COLO668 (cell line): ENCODE measurements around the gene SPRY1.

Experiments
- DNase-seq: peaks from one replicate; lab custom pipeline; 2025; ENCODE audit not compliant: unreplicated experiment; lab: John Stamatoyannopoulos, UW

Gene SPRY1

DNA sequence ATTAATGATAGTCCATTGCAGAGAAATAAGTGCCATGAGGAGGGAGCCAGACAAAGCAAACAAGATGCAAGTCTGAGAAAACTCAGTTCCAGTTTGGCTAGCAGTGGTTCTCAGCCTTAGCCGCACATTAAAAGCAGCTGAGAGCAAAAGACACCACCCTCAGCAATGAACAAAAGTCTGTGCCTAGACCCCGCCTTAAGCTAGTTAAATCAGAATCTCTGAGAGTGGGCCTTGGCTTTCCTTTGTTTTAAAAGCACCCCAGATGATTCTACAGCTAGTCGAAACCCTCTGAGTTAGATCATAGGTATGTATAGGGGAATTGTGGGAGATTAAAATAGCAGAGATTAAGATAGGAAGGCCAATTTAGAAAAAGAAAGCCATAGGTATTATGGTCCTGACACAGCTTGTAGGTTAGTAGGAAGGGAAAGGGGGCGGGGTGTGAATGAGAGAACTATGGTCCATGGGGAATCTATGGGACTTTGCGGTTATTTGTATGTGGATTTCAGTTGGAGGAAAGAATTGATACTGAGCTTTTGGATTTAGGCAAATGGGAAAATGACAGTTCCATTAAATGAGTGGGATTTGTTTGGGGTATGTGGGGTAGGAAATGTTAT is 12.0 kb downstream of the SPRY1 start:
- DNase-seq = no peak

DNA sequence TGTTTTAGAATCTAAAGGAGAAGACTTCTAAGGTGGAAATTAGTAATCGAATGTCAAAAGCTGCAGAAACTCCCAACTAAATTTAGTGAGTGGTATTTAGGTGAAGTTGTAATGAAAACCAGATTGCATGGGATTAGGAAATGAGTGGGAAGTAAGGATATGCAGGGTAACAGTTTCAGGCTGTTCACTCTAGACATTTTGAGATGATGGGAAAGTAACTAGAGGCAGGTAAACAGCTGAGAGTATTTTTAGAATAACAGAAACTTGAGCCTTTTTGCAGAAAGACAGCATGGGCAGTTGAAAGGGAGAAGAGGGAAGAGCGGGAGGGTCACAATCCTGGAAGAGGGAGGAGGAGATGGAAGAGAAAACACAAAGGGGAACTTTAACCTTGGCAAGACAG is 12.7 kb downstream of the SPRY1 start:
- DNase-seq = no peak

DNA sequence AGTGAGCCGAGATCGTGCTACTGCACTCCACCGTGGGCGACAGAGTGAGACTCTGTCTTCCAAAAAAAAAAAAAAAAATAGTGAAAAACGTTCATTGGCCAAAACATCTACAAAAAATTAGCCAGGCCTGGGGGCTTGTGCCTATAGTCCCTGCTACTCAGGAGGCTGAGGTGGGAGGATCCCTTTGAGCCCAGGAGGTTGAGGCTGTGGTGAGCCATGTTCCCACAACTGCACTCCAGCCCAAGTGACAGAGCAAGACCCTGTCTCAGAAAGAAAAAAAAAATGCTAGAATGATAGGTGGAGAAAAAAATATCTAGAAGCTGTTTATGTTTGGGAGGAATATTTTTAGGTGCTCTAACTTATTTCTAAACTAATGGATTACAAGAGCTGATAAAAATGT is 14.9 kb downstream of the SPRY1 start:
- DNase-seq = no peak

DNA sequence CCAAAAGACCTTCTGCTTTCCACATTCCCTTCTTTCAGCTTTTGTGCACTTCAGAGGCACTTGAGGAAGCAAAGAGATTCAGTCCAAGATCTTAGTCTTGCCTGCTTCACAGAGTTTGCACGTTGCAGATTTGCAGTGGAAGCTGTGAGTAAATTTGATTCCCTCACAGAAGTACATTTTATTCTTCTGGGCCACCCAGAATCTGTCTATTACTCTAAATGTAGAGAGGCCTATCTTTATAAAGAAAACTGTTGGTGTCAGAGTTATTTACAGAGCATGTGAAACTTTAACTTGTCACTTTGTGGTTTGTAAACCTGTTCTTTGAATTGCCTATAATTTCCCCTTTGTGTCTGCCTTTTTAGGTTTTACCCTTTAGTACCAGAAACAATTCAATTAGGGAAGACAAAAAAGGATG is 15.5 kb downstream of the SPRY1 start:
- no peak for DNase-seq

DNA sequence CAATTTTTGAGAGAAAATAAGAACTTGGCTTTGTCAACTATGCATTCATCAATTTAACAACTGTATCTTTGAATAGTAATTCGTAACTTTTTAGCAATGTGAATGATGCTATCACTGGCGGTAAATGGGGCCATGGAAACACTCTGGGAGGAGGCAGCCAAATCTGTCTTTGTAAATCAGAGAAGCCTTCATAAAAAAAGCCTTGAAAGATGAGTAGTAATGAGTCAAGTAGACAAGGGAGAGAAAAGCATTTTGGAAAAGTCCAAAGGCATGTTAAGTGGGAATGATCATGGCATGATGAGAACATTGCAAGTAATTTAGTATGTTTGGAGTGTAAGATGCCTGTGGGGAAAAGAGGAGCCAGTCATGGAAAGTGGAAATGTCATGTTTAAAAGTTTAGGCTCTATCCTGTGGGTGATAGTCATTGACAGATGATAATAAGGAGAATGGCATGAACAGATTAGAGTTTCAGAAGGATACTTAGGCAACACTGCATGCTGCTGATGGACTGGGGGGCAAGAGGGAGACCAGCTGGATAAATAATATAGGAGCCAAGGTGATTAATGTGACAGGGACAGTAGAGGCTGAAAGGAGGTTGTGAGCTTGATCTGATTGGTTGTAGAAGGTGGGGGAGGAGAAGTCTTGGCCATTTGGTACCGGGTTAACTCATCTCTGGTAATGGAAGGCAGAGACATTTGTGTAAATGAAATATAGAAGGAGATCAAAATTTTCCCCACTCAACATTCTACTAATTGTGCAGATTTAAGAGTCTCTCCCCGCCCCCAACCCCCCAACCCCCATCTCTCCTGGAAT is 16.3 kb downstream of the SPRY1 start:
- no peak for DNase-seq

DNA sequence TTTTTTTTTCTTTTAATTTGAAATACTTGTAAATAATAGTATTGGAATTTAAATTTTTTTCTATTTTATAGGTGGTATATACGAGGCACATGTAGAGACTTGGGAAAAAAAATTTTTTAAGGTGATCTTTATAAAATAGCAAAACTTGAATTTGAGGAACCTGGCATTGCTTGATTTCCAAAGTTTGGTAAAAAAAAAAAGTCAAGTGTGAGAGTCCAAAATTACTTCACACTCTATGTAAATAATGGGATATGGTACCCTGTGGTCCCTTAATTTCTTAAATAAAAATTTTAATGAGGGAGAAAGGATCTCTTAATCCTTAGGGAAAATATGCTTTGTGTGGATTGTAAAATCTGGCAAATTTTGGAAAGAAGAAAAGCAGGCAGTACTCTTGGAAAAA is 19.0 kb downstream of the SPRY1 start:
- no peak for DNase-seq

DNA sequence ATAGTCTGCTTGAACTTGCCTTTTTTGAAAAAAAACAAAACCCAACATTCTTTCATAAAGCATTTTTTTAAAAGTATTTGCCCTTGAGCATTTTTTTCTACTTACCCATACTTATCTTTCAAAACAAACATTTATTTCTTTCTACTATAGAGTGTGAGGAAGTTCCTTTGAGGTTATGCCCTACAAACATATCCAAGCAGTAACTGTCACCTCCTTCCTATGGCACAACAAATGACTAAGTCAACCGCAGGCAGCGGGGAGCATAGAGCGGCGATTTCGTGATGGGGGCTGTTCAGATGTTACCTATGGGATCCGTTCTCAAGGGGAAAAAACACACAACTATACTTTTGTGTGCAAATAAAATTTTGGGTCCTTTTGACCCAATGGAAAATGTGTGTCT is 19.4 kb downstream of the SPRY1 start:
- no peak for DNase-seq

DNA sequence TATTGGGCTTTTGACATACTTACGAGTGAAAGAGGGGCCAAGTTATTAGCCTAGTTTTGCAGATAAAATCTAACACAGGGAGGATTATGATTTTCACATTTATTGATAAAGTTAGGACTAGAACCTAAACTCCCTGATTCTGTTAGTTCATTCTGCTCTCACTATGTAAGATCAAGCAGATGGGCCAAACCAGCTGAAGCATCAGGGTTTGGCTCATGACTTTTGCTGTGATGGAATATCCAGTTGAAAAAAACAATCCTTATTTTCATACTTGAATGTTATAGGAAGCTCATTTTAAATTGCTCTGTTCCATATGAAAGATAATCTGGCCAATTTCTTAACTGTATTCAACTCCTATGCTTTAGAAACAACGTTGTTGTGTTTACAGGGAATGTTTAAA is 21.2 kb downstream of the SPRY1 start:
- no peak for DNase-seq

DNA sequence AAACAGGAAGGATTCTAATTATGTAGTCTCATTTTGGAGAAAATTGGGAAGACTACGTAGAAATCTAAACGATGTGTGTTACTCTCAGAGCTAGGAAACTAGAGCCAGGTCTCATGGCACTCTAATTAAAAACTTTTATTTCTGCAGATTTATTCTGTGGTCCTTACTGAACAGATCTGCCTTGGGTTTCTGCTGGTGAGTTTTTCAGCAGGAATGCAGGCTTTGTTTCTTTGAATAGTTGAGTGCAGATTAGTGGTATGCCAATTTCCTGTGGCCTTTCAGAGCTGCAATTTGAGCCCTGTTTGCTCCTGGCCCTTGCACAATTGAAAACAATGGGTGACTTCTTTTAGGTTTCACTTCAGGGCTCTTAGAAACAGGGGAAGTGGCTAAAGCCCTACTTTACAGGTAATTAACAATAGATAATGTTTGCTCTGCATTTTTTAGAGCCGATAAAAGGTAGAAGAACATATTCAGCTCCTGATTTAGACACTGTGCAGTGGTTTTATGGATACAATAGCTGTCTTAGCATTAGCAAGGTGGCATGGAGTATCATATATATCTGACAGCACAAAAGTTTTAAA is 21.8 kb downstream of the SPRY1 start:
- peak; percentile 48 for DNase-seq

DNA sequence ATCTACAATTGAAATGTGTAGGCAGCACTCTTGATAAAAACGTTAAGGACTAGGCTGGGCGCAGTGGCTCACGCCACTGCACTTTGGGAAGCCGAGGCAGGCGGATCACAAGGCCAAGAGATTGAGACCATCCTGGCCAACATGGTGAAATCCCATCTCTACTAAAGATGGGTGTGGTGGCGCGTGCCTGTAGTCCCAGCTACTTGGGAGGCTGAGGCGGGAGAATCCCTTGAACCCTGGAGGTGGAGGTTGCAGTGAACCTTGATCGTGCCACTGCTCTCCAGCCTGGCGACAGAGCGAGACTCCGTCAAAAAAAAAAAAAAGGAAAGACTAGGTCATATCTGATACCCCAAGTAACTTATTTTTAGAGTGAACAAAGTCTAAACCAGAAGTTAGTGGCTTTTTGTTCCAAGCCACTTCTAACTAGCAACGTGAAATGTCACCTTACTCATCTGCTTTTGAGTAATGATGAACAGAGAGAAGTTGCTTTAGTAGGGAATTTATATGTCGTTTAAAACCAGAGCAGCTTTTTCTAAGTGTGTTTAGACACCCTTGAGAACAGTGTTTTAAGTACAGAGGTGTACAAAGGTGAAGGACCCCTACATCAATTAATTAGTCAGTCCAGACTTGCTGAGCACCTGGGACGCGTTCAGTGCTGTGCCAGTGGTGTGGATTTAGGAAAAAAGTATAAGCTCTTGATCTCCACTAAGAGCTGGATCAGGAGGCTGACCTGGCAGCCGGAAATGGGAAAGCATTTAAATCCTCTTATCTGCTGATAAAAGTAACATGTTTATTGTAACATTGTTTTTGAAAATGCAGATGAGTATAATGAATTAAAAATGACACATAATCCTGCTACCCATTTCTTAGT is 23.5 kb downstream of the SPRY1 start:
- DNase-seq = no peak

DNA sequence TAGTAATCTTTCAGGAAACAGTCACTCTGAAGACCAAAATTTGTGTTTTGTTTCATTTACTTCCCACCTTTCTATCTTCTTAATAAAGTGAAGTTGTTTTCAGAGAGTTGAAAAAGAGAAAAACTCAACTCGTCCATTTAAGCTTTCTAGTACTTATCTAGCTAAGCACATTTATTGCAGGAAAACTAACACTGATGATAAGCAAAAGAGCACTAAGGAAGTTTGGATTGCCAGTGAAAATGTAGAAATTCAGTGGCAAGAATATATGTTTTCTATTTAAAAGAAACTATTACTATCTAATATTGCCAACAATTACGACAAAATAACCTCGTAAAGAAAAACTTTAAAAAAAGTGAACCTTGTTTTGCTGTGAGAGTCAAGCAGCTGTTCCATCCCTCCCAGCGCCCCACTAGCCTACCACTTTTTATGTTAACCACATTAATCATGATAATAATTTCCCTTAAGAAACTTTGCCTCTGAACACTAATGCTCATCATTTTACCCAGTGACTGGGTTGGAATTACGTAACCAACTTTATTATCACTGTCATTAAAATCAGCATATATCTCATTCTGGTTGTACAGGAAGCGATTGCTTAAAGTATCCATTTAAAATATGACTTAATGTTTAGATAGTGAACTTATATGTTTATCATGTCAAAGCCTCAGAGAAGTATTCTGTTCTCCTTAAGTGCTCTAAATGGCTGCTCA is 24.8 kb downstream of the SPRY1 start:
- DNase-seq = no peak

DNA sequence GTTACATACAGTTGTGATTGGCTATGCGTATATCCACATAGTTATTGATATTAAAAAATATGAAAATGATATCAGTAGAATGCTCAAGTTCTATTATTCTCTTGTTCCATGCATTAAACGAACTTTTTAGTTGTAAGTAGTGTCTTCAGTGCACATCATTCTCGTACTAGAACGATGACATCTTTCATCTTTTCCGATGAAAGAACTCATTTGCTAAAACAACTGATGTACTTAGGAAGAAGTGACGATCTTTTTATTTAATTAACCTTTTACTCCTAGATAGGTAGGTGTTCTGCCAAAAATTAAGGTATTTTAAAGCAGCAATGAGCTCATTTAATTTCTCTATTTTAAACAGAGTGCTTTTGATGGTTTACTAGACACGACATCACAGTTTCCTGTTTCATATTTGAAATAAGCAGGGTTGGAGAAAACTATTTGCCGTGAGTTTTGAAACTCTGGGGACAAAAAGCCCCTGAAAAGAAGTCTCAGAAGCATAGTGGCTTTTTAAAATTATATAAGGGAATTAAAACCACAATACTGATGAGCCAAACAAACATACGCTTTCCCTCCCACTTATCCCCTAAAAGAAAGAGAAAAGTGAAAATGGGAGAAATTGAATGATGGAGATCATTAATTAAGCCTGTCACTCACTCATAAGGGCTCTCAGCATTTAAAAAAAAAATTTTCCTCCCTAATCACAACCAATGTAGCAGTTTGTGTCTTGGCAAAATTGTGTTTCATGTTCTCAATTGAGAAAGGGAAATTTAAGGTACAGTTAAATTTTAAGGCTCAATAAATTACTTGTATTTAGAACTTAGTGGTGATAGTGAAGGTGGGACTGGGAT is 25.6 kb downstream of the SPRY1 start:
- no peak for DNase-seq

DNA sequence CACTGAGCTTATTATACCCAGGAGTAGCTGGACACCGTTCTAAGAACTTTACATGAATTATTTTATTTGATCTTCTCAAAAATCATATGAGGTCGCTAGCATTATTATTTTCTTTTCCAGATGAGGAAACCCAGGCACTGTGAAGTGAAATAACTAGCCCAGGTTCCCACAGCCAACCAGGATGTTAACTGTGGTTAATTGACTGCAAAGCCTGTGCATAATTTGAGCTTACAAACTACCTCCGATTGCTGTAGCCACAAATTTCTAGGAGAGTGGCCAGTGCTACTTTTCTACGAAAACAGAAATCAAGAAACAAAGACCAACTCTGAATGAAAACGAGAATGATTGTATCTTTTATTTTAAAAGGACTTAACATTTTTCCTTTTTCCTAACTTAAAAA is 27.2 kb downstream of the SPRY1 start:
- DNase-seq = no peak

DNA sequence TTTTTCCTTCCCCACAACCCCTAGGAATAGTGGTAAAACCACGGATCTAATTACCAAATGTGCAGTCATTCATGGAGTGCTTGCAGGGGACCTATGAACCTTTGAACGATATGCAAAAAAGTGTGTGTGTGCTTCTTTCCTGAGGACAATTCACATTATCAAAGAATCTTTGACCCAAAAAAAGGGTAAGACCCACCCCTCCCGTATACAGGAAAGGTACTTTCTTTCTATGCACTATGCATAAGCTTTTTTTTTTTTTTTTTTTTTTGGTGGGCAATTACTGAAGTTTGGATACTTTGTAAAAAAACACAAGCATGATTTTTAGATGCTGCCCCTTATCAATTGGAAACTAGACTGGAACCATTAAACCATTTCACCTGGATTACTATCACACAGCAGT is 31.4 kb downstream of the SPRY1 start:
- no peak for DNase-seq

DNA sequence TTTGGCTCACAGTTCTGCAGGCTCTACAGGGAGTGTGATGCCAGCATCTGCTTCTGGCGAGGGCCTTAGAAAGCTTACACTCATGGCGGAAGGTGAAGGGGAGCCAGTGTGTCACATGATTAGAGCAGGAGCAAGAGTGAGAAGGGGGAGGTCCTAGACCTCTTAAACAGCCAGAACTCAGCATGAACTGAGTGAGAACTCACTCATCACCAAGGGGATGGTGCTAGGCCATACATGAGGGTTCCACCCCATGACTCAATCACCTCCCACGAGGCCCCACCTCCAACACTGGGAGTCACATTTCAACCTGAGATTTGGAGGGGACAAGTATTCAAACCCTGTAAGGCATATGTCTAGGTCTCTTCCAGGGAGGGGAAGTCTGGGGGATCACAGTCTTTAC is 33.4 kb downstream of the SPRY1 start:
- no peak for DNase-seq

DNA sequence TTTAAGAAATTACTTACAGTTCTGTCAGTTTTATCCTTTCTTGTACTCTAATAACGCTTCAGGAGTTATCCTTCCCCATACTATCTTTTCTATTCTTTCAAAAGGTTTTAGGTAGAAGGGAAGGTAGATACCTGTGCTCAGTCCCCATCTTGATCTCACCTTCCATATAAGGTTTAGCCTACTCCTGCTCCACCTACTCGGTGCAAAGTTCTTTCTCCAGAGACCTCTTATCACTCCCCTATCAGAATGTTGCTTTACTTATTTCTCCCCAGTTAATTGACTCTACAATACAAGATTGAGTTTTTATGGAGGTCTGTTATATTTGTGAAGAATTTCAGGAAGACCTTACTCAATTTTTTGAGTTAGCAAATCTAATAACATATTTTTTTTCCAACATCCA is 33.9 kb downstream of the SPRY1 start:
- no peak for DNase-seq

DNA sequence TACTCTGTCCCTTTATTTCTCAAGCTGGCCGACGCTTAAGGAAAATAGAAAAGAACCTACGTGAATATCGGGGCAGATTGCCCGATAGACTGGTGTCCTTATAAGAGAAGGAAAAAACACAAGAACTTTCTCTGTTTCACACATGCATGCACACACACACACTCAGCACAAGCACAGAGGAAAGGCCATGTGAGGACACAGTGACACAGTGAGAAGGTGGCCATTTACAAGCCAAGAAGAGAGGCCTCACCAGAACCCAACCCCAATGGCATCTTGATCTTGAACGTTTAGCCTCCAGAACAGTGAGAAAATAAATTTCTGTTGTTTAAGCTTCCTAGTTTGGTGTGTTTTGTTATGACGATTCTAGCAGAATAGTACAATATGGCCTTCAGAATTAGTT is 37.0 kb downstream of the SPRY1 start:
- no peak for DNase-seq

DNA sequence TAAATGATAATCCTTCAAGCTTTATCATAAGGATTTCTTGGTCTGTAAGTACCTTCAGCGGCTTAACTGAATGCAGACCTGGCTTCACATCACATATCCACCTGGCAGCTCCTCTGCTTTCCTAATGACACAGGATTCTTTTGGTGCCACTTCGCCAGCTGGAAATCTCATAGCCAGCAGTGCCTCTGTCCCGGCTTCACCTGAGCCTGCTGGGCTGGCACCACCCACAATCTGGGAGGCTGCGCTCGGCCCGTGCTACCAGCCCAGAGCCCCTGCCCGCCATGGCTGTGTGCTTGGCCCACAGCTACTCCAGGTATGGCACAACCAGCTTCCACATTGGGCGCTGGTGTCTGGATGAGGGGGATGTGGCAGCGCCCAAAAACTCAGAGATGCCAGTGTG is 37.4 kb downstream of the SPRY1 start:
- no peak for DNase-seq

DNA sequence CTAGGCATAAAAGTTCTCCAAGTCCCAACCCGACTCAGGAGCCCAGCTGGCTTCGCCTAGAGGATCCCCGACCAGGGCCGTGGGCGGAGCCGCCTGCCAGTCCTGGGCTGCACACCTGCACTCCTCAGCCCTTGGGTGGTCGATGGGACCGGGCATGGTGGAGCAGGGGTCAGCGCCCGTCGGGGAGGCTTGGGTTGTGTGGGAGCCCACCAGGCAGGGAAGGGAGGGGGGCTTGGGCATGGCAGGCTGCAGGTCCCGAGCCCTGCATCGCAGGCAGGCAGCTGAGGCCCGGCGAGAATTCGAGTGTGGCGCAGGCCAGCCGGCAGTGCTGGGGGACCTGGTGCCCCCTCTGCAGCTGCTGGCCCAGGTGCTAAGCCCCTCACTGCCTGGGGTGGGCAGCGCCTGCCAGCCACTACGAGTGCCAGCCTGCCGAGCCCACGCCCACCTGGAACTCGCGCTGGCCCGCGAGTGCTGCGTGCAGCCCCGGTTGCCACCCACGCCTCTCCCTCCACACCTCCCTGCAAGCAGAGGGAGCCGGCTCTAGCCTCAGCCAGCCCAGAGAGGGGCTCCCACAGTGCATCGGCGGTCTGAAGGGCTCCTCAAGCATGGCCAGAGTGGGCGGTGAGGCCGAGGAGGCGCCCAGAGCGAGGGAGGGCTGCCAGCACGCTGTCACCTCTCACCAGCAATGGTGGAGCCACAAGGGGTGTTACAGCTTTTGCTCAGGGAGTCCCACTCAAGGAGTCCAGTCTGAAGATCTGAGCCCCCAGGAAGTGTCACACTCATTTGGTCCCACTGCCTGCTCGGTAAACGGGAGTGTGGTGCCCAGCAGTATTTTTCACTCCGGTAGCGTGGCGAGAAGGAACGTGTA is 38.9 kb downstream of the SPRY1 start:
- DNase-seq = no peak
